Measurements from ENCODE around the gene TRPM1.

GRCh38 chr15:30973379-30973778 is 128.1 kb downstream of the TRPM1 start:
- TF ChIP-seq CTCF (IDR thresholded peaks at IDR 0.05; ENCODE audit: insufficient read depth, low read depth, low read length) = no peak
- no peak for TF ChIP-seq EZH2 (IDR thresholded peaks at IDR 0.05; ENCODE audit: insufficient read depth, low read length)

Measured in astrocyte (in vitro differentiated cells and primary cell).